ENCODE measurements around the gene LDB3. TPM values are rescaled to one million over a fixed set of nuclear protein-coding genes. Genes with fewer than 3 reads are reported as not detected.

The LDB3 gene
- total and polyA plus RNA-seq, 8 donors = 0.14 to 2.1 (median 0.44) TPM

DNA sequence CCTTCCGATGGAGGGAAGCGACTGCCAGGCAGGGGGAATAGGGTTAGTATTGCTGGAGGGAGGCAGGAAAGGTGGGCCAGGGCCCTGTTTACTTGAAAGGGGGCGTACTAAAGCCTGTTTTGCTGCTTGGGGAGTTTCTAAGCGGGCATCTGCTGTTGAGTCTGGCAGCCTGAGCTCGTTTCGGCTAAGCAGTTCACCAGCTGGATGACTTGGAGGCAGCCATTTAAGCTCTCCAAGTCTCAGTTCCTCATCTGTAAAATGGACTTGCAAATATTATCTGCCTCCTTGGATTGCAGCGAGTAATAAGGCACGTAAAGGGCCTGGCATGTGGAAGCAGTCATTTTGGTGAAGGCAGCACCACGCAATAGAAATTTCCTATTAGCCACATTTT, 44.0 kb downstream of the LDB3 start:
- WGBS, 2 donors = 64 to 70% methylated on average over 9 of the region's 9 CpGs
- H3K4me1 ChIP-seq = no peaks in the 10 kb centered on the region
- peak overlapping the region; percentile 88 to 96 (median 94) for H3K27ac ChIP-seq
- no peak for FAIRE-seq
- TF ChIP-seq, protein P1, sequence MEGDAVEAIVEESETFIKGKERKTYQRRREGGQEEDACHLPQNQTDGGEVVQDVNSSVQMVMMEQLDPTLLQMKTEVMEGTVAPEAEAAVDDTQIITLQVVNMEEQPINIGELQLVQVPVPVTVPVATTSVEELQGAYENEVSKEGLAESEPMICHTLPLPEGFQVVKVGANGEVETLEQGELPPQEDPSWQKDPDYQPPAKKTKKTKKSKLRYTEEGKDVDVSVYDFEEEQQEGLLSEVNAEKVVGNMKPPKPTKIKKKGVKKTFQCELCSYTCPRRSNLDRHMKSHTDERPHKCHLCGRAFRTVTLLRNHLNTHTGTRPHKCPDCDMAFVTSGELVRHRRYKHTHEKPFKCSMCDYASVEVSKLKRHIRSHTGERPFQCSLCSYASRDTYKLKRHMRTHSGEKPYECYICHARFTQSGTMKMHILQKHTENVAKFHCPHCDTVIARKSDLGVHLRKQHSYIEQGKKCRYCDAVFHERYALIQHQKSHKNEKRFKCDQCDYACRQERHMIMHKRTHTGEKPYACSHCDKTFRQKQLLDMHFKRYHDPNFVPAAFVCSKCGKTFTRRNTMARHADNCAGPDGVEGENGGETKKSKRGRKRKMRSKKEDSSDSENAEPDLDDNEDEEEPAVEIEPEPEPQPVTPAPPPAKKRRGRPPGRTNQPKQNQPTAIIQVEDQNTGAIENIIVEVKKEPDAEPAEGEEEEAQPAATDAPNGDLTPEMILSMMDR (IDR thresholded peaks at IDR 0.05) = no peak
- intact Hi-C loops (cut with DNase I) = no loop called here
- H3K36me3 ChIP-seq = no peaks in the 10 kb centered on the region
- no peaks in the 10 kb centered on the region for H3K27me3 ChIP-seq
- ATAC-seq = no peak
- H3K9me3 ChIP-seq = no peaks in the 10 kb centered on the region
- no peak for DNase-seq
- H3K4me3 ChIP-seq = peak overlapping the region; percentile 37 to 89 (median 85)

DNA sequence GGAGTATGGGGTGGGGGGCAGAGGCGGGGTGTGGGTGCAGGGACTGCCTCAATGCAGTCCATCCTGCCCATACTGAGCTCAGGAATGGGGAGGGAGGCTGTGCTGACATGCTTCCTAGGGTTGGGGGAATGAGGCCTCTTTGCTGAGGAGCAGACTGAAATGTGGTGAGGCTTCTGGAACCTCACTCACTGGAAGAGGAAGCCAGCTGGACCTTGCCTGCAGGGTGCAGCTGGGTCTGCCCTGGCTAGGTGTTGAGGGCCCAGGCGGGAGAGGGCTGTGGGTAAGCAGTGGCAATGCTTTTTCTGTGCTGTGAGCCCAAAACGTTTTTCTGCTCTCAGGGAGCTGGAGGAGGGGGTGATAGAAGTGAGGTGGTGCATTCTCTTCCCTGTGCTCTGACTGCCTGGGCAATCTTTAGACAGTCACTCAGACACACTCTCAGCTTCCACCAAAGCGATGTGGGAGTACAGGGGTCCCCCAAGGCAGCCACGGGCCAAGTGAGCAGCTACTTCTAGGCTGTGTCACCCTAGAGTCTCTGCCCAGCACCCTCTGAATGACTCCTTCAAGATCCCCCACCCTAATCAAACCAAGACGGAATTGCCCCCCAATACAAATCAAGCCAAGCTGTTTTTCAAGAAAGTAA, 47.0 kb downstream of the LDB3 start:
- Histone ChIP-seq H3K27me3 (no peaks in the 10 kb centered on the region), H3K4me1 (no peaks in the 10 kb centered on the region), H3K27ac (no peak overlapping the region), H3K9me3 (no peaks in the 10 kb centered on the region), H3K36me3 (no peaks in the 10 kb centered on the region), H3K4me3 (no peak overlapping the region)
- FAIRE-seq (no peak), ATAC-seq (no peak), DNase-seq (no peak)
- TF ChIP-seq, protein P1 (IDR thresholded peaks at IDR 0.05) = no peak
- intact Hi-C loops (cut with DNase I) = no loop called here
- WGBS, 2 donors = 81 to 83% methylated on average over 6 of the region's 6 CpGs

DNA sequence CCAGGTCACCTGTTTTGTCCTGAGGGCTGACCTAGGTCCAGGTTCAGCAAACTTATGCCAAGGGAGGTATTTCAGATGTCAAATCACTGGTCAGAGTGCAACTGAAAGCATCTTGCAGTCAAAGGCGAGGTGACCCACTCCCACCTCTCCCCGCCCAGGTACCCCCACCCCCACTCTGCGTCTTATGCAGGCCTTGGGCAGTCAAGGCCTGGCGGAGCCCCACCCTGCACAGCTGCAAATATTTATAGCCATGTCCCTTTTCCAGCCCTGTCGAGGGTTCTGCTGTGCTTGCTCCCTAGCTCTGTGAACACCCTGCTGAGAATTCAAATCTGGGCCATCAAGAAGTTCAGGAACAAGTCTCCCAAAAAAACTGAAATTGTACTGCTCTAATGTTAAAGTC, 47.5 kb downstream of the LDB3 start:
- no peaks in the 10 kb centered on the region for H3K4me1 ChIP-seq
- no peak overlapping the region for H3K27ac ChIP-seq
- TF ChIP-seq, protein P1 (IDR thresholded peaks at IDR 0.05) = no peak
- H3K9me3 ChIP-seq = no peaks in the 10 kb centered on the region
- ATAC-seq (no peak), FAIRE-seq (no peak), DNase-seq (no peak)
- 75 to 84% methylated on average over 5 of the region's 5 CpGs for WGBS, 2 donors
- H3K4me3 ChIP-seq = no peak overlapping the region
- H3K36me3 ChIP-seq = no peaks in the 10 kb centered on the region
- no peaks in the 10 kb centered on the region for H3K27me3 ChIP-seq
- intact Hi-C loops (cut with DNase I) = no loop called here

DNA sequence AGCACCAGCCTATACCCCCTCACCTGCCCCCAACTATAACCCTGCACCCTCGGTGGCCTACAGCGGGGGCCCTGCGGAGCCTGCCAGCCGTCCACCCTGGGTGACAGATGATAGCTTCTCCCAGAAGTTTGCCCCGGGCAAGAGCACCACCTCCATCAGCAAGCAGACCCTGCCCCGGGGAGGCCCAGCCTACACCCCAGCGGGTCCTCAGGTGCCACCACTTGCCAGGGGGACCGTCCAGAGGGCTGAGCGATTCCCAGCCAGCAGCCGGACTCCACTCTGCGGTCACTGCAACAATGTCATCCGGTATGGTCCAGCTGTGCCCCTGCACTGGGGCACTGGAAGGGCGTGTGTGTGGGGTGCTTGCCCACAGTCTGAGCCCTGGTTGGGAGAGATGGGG, 48.2 kb downstream of the LDB3 start:
- TF ChIP-seq, protein P1 (IDR thresholded peaks at IDR 0.05) = no peak
- no peaks in the 10 kb centered on the region for H3K4me1 ChIP-seq
- ATAC-seq (no peak), FAIRE-seq (no peak), DNase-seq (no peak)
- no peak overlapping the region for H3K4me3 ChIP-seq
- no peaks in the 10 kb centered on the region for H3K9me3 ChIP-seq
- intact Hi-C loops (cut with DNase I) = no loop called here
- H3K36me3 ChIP-seq = no peaks in the 10 kb centered on the region
- WGBS, 2 donors = 91 to 94% methylated on average over 13 of the region's 13 CpGs
- H3K27ac ChIP-seq = no peak overlapping the region
- H3K27me3 ChIP-seq = no peaks in the 10 kb centered on the region

DNA sequence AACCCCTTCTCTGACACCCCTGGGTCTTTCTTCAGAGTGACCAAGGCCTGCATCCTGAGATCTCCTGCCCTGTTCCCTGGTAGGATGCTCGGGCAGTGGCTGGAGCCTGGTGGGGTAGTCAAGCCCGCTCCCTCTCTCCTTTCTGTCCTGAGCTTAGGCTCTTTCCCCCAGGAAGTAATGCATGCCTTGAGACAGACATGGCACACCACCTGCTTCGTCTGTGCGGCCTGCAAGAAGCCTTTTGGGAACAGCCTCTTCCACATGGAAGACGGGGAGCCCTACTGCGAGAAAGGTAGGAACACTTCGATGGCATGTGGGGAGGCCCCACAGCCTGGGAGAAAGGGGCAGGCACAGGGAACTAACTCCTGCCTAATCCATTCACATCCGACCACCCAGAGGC, 50.2 kb downstream of the LDB3 start:
- 95 to 98% methylated on average over 8 of the region's 8 CpGs for WGBS, 2 donors
- H3K4me1 ChIP-seq = no peaks in the 10 kb centered on the region
- H3K36me3 ChIP-seq = no peaks in the 10 kb centered on the region
- no peak for ATAC-seq
- TF ChIP-seq, protein P1 (IDR thresholded peaks at IDR 0.05) = no peak
- no peak for DNase-seq
- H3K4me3 ChIP-seq = no peak overlapping the region
- intact Hi-C loops (cut with DNase I) = no loop called here
- no peak overlapping the region for H3K27ac ChIP-seq
- H3K27me3 ChIP-seq = no peaks in the 10 kb centered on the region
- no peak for FAIRE-seq
- no peaks in the 10 kb centered on the region for H3K9me3 ChIP-seq

All from pancreas (tissue), 10 donors.